HCEC 1CT (cell line): ENCODE results near the gene ZNF729.
"Not testable (repeated sequence)": the region's sequence is repeated elsewhere in the genome, so short reads cannot be mapped to it uniquely, and the experiment has no call there.

ENCODE experiments used
- DNase-seq: peaks from one replicate; pipeline ENCODE4 v3.0.0-alpha.2; 2017

The ZNF729 gene

GRCh38 chr19:22286151-22286810 lies at the start of gene ZNF729:
TSS of gene ZNF729 (plus strand) at chr19:22286441. CDS start at chr19:22286526, 85 bp downstream.
- no peak for DNase-seq

- no peak for DNase-seq
Observed at GRCh38 chr19:22256856-22257255, 29.4 kb upstream of the ZNF729 start.

- DNase-seq = no peak
Observed at GRCh38 chr19:22257381-22257780, 28.9 kb upstream of the ZNF729 start.

- DNase-seq = no peak
Observed at GRCh38 chr19:22257916-22258315, 28.3 kb upstream of the ZNF729 start.

GRCh38 chr19:22260499-22260898 lies 25.7 kb upstream of the ZNF729 start:
- no peak for DNase-seq

- no peak for DNase-seq
Observed at GRCh38 chr19:22261596-22261995, 24.6 kb upstream of the ZNF729 start.

- DNase-seq = no peak
Observed at GRCh38 chr19:22263121-22263520, 23.1 kb upstream of the ZNF729 start.

- not testable (repeated sequence) for DNase-seq
Observed at GRCh38 chr19:22321554-22321953, 35.3 kb downstream of the ZNF729 start.

- DNase-seq = no peak
Observed at GRCh38 chr19:22326219-22326618, 40.0 kb downstream of the ZNF729 start.

- DNase-seq = no peak
Observed at GRCh38 chr19:22327321-22327720, 41.1 kb downstream of the ZNF729 start.

- DNase-seq = no peak
Observed at GRCh38 chr19:22331521-22331920, 45.3 kb downstream of the ZNF729 start.

- DNase-seq = peak; percentile 7
Observed at GRCh38 chr19:22332924-22333323, 46.7 kb downstream of the ZNF729 start.

- no peak for DNase-seq
Observed at GRCh38 chr19:22335716-22336115, 49.5 kb downstream of the ZNF729 start.

- no peak for DNase-seq
Observed at GRCh38 chr19:22354665-22355064, 68.4 kb downstream of the ZNF729 start.
